D721Med (cell line): ENCODE measurements around the gene KRT85.
A peak's percentile ranks its signal among the peaks of the same experiment; 100 is the strongest.
"Not testable (repeated sequence)": the region's sequence is repeated elsewhere in the genome, so short reads cannot be mapped to it uniquely, and the experiment has no call there.

ENCODE experiments used
- DNase-seq: peaks from one replicate; pipeline ENCODE4 v3.0.0; 2011; ENCODE audit warnings: low spot score; ENCODE audit not compliant: insufficient read length
- FAIRE-seq: peaks from 2 replicates; lab custom pipeline; 2011; peaks lifted over from hg19 to GRCh38; lab: Jason Lieb, UNC
- CTCF ChIP-seq: IDR thresholded peaks from 2 replicates; pipeline ENCODE4 v1.5.1; 2012; ENCODE audit warnings: mild to moderate bottlenecking, control low read depth; ENCODE audit not compliant: insufficient read depth; ENCODE audit errors: missing control alignments

KRT85 gene

GRCh38 chr12:52318241-52318990, 48.9 kb downstream of the KRT85 start:
- FAIRE-seq = no peak
- no peak for TF ChIP-seq CTCF

GRCh38 chr12:52317468-52318052, 49.7 kb downstream of the KRT85 start:
- DNase-seq (no peak), FAIRE-seq (no peak)
- no peak for TF ChIP-seq CTCF

More at GRCh38 chr12:52318241-52318990, 48.9 kb downstream of the KRT85 start:
- DNase-seq = no peak

- DNase-seq (no peak), FAIRE-seq (no peak)
- no peak for TF ChIP-seq CTCF
Measured at GRCh38 chr12:52316701-52317100, 50.6 kb downstream of the KRT85 start.

- DNase-seq = no peak
- no peak for TF ChIP-seq CTCF
- FAIRE-seq = no peak
Measured at GRCh38 chr12:52316290-52316689, 51.0 kb downstream of the KRT85 start.

GRCh38 chr12:52315721-52316120, 51.6 kb downstream of the KRT85 start:
- FAIRE-seq, DNase-seq: not testable (repeated sequence)
- peak; percentile 35 for TF ChIP-seq CTCF

GRCh38 chr12:52314511-52314910, 52.8 kb downstream of the KRT85 start:
- no peak for FAIRE-seq
- TF ChIP-seq CTCF = no peak

GRCh38 chr12:52313926-52314325, 53.4 kb downstream of the KRT85 start:
- DNase-seq (no peak), FAIRE-seq (no peak)
- TF ChIP-seq CTCF = no peak

More at GRCh38 chr12:52314511-52314910, 52.8 kb downstream of the KRT85 start:
- DNase-seq = no peak
